ENCODE data around the gene NSDHL. TPM values are rescaled to one million over a fixed set of nuclear protein-coding genes. Genes with fewer than 3 reads are reported as not detected.
A peak's percentile ranks its signal among the peaks of the same experiment; 100 is the strongest.

Gene NSDHL
- total and polyA plus RNA-seq, 2 donors from 2014 or later = 14.3 to 30.9 TPM

DNA sequence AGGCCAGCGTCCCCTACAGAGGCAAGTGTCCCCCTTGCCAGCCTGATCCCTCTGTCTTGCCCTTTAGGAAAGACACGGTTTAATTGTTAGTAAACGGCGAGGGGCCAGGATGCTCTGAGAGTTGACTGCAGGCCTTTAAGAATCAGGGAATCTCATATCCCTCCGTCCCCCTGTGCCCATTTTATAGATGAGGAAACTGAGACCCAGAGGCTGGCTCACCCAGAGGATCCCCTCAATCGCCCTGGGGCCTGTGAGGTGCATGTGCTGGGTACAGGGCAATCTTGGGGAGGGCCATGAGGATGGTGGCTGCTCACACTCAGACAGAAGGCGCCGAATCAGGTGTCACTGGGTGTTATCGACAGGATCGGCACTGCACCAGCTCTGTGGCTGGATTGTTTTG lies 67.6 kb downstream of the NSDHL start:
- no peaks in the 10 kb centered on the region for H3K27me3 ChIP-seq (ENCODE audit: control insufficient read depth, insufficient read depth, low read length)
- FAIRE-seq (no peak), DNase-seq (peak in 1 of 5 donors; percentile 37)
- no peaks in the 10 kb centered on the region for H3K9me3 ChIP-seq (ENCODE audit: control insufficient read depth in 2 of 3, insufficient read depth in 1 of 3, low read length in 3 of 3)
- H3K4me1 ChIP-seq (ENCODE audit: control insufficient read depth in 2 of 3, insufficient read depth in 2 of 3, low read depth in 1 of 3, low read length in 3 of 3) = peaks cover 0 to 2% (median 0%) of the 10 kb centered on the region in 3 donors
- peak overlapping the region in 2 of 3 donors; percentile 12 to 57 for H3K4me3 ChIP-seq (ENCODE audit: low read length in 3 of 3)
- no peaks in the 10 kb centered on the region for H3K36me3 ChIP-seq (ENCODE audit: control insufficient read depth in 2 of 3, insufficient read depth in 3 of 3, low read length in 3 of 3)
- no peak overlapping the region for H3K27ac ChIP-seq (ENCODE audit: low read depth in 2 of 2, low read length in 2 of 2)
- intact Hi-C loops (cut with DNase I) = no loop called here
- H3K9ac ChIP-seq (ENCODE audit: low read length in 3 of 3) = no peak overlapping the region
- TF ChIP-seq, protein P1, sequence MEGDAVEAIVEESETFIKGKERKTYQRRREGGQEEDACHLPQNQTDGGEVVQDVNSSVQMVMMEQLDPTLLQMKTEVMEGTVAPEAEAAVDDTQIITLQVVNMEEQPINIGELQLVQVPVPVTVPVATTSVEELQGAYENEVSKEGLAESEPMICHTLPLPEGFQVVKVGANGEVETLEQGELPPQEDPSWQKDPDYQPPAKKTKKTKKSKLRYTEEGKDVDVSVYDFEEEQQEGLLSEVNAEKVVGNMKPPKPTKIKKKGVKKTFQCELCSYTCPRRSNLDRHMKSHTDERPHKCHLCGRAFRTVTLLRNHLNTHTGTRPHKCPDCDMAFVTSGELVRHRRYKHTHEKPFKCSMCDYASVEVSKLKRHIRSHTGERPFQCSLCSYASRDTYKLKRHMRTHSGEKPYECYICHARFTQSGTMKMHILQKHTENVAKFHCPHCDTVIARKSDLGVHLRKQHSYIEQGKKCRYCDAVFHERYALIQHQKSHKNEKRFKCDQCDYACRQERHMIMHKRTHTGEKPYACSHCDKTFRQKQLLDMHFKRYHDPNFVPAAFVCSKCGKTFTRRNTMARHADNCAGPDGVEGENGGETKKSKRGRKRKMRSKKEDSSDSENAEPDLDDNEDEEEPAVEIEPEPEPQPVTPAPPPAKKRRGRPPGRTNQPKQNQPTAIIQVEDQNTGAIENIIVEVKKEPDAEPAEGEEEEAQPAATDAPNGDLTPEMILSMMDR (IDR thresholded peaks at IDR 0.05; ENCODE audit: borderline replicate concordance, extremely low read depth, insufficient read depth) = no peak

DNA sequence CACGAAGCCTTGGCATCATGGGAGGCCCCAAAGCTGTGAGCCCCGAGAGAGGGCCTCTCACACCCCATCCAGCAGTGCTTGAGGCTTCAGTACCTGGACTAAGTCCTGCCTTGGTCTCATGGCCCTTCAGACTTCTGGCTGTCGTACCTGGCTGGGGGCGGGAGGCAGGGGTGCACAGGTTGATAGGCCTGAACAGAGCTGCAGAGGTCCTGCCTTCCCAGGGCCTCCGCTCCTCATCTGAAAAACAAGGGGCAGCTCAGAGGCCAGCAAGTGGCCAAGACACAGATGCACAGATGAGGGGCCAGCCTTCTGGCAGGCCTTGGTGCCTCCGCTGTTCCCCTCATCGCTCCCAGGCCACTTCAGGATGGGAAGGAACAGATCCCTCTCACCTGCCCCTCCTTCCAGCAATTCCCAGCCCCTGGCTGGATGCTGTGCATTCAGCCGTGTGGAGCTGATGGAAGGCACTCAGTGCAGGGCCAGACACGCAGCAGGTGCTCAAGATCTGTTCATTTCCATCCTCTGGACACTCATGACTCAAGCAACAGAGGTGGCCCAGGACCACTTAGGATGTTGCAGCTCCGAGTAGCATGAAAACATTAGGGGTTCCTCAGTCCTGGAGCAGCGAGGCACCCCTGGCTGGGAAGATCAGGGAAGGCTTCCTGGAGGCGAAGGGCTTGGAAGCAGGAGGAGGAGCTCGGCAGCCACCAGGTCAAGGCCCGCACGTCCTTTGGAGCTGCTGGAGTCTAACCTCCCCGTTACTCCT lies 68.4 kb downstream of the NSDHL start:
- FAIRE-seq (no peak), DNase-seq (peak in 1 of 5 donors; percentile 63)
- TF ChIP-seq, protein P1 (IDR thresholded peaks at IDR 0.05; ENCODE audit: borderline replicate concordance, extremely low read depth, insufficient read depth) = no peak
- intact Hi-C loops (cut with DNase I) = no loop called here
- Histone ChIP-seq H3K36me3 (ENCODE audit: control insufficient read depth in 2 of 3, insufficient read depth in 3 of 3, low read length in 3 of 3) (no peaks in the 10 kb centered on the region), H3K9ac (ENCODE audit: low read length in 3 of 3) (no peak overlapping the region), H3K4me3 (ENCODE audit: low read length in 3 of 3) (no peak overlapping the region), H3K4me1 (ENCODE audit: control insufficient read depth in 2 of 3, insufficient read depth in 2 of 3, low read depth in 1 of 3, low read length in 3 of 3) (peaks cover 0 to 2% (median 0%) of the 10 kb centered on the region in 3 donors), H3K9me3 (ENCODE audit: control insufficient read depth in 2 of 3, insufficient read depth in 1 of 3, low read length in 3 of 3) (no peaks in the 10 kb centered on the region), H3K27me3 (ENCODE audit: control insufficient read depth, insufficient read depth, low read length) (no peaks in the 10 kb centered on the region), H3K27ac (ENCODE audit: low read depth in 2 of 2, low read length in 2 of 2) (no peak overlapping the region)

DNA sequence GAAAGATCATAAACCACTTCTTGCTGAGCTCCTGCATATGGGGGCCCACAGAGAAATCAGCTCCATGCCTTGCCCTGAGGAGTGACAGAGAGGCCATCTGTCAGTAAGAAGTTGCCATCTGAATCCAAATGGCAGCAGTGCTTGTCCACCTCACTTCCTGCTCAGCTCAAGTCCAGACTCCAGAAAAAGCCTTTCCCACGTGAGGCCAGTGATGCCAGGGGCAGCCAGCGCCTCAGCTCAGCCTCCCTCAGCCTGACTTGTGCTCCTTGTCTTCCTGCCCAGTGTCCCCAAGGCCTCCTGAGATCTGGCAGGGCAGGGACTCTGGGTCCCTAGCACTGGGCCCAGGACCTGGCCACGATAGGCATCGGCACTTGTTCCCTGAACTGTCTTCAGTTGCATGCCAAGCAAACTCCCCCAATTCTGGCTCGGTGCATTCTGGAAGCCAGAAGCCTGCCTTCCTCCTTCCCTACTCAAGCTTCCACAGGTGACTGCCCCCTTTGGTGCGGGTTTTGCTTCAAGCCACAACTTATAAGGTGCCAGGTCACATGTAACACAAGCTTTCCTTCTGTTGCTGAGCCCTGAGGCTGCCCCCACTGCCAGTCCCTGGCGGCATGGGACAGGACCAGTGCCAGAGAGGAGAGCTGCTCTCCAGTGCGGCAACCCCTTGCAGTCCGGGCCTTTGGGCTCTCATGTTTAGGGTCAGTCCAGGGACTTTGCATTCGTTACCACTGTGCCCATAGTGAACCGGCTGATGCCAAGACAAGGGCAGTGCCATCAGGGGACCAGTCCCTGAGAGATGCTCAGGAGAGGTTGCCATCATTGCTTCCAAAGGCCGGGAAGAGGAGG lies 69.2 kb downstream of the NSDHL start:
- DNase-seq (peak in 1 of 5 donors; percentile 43), FAIRE-seq (no peak)

More for the DNA sequence above, 69.2 kb downstream of the NSDHL start:
- Histone ChIP-seq H3K27me3 (ENCODE audit: control insufficient read depth, insufficient read depth, low read length) (no peaks in the 10 kb centered on the region), H3K4me1 (ENCODE audit: control insufficient read depth in 2 of 3, insufficient read depth in 2 of 3, low read depth in 1 of 3, low read length in 3 of 3) (peaks cover 0 to 2% (median 0%) of the 10 kb centered on the region in 3 donors), H3K9me3 (ENCODE audit: control insufficient read depth in 2 of 3, insufficient read depth in 1 of 3, low read length in 3 of 3) (no peaks in the 10 kb centered on the region), H3K27ac (ENCODE audit: low read depth in 2 of 2, low read length in 2 of 2) (no peak overlapping the region), H3K9ac (ENCODE audit: low read length in 3 of 3) (no peak overlapping the region), H3K4me3 (ENCODE audit: low read length in 3 of 3) (no peak overlapping the region), H3K36me3 (ENCODE audit: control insufficient read depth in 2 of 3, insufficient read depth in 3 of 3, low read length in 3 of 3) (no peaks in the 10 kb centered on the region)
- intact Hi-C loops (cut with DNase I) = no loop called here
- TF ChIP-seq, protein P1 (IDR thresholded peaks at IDR 0.05; ENCODE audit: borderline replicate concordance, extremely low read depth, insufficient read depth) = no peak

All from kidney (tissue), 14 donors.